ENCODE results near the gene MRPL55.

GRCh38 chr1:228118040-228118439 is 8.9 kb upstream of the MRPL55 start:
- no peak for TF ChIP-seq EZH2 (IDR thresholded peaks at IDR 0.05; ENCODE audit: low read depth, unreplicated experiment)
- TF ChIP-seq, protein P1, sequence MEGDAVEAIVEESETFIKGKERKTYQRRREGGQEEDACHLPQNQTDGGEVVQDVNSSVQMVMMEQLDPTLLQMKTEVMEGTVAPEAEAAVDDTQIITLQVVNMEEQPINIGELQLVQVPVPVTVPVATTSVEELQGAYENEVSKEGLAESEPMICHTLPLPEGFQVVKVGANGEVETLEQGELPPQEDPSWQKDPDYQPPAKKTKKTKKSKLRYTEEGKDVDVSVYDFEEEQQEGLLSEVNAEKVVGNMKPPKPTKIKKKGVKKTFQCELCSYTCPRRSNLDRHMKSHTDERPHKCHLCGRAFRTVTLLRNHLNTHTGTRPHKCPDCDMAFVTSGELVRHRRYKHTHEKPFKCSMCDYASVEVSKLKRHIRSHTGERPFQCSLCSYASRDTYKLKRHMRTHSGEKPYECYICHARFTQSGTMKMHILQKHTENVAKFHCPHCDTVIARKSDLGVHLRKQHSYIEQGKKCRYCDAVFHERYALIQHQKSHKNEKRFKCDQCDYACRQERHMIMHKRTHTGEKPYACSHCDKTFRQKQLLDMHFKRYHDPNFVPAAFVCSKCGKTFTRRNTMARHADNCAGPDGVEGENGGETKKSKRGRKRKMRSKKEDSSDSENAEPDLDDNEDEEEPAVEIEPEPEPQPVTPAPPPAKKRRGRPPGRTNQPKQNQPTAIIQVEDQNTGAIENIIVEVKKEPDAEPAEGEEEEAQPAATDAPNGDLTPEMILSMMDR (conservative IDR thresholded peaks at IDR 0.05; ENCODE audit: low read depth in 2 of 2), result no peak
- no peak for TF ChIP-seq EZH2phosphoT487 (IDR thresholded peaks at IDR 0.05; ENCODE audit: unreplicated experiment)
- no peak for TF ChIP-seq POLR2AphosphoS5 (IDR thresholded peaks at IDR 0.05; ENCODE audit: low read depth)
- no peak for TF ChIP-seq REST (IDR thresholded peaks at IDR 0.05; ENCODE audit: unreplicated experiment)
- TF ChIP-seq ETS1 (IDR thresholded peaks at IDR 0.05), result no peak
- TF ChIP-seq ZNF331 (CRISPR knock-in tag; IDR thresholded peaks at IDR 0.05; ENCODE audit: low read depth), result no peak
- no peak for TF ChIP-seq CREB1 (CRISPR knock-in tag; IDR thresholded peaks at IDR 0.05; ENCODE audit: low read depth)
- no peak for TF ChIP-seq JUNB (IDR thresholded peaks at IDR 0.05; ENCODE audit: unreplicated experiment)

All from GM23338 (cell line).